ENCODE data around the gene E4F1. TPM values are rescaled to one million over a fixed set of nuclear protein-coding genes. Genes with fewer than 3 reads are reported as not detected.
A peak's percentile ranks its signal among the peaks of the same experiment; 100 is the strongest.

E4F1 gene
- total and polyA plus RNA-seq, 10 of the 15 experiments (the other 5 are each of a cell fraction or from before 2014, with no cell fraction given) = 0.23 to 36.5 (median 14.5) TPM

DNA sequence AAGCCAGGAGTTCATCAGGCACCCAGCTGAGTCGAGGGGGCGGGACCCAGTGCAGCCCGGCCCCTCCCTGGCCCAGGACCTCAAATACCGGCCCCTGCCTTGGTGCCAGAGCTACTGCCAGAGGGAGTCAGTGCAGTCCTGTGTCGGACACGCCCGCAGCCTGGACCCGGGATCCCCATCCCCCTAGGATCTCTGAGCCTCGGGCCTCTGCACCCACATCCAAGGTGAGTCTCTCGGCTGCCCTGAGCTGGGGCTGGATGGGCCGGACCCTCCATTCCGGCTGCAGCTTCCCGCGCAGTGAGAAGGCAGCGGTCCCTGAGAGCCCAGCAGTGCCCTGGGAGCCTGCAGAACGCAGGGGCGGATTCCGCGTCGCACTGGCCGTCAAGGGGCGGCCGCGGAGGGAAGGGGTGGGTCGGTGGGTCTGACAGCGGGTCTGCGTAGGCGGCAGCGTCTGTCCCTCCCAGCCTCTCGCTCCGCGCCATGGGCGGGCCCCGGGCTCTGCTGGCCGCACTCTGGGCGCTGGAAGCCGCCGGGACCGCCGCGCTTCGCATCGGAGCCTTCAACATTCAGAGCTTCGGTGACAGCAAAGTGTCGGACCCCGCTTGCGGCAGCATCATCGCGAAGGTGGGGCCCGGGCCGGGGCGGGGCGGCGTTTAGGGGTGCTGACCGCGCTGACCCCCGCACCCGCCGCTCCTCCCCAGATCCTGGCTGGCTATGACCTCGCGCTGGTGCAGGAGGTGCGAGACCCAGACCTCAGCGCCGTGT is 13.1 kb downstream of the E4F1 start, which contains the start of gene DNASE1L2:
Gene DNASE1L2 (plus strand): TSS at position 108 of the 765 bp plus-strand sequence. CDS start 373 bp downstream, at position 481.
- no peak within 1 kb of the TSS for H3K9ac ChIP-seq (ENCODE audit: control insufficient read depth, insufficient read depth, low read length)
- DNase-seq (ENCODE audit: low read depth, low spot score) (no peak), ATAC-seq (peak; percentile 12; the same call in 1 of the 3 replicates), FAIRE-seq (no peak)
- no peak for TF ChIP-seq CBX5 (IDR thresholded peaks at IDR 0.05; ENCODE audit: low read depth)
- no peak for TF ChIP-seq BRCA1 (IDR thresholded peaks at IDR 0.05; ENCODE audit: low read depth, low read length)
- no peak for TF ChIP-seq RELA (IDR thresholded peaks at IDR 0.05; ENCODE audit: borderline replicate concordance, partially characterized antibody)
- H3K36me3 ChIP-seq (ENCODE audit: control insufficient read depth in 2 of 2, insufficient read depth in 2 of 2, low read length in 1 of 2) = peaks cover 0 to 28% of the 10 kb centered on the region in 2 experiments; a peak in 3 of 4 replicates
- in situ Hi-C loops (cut with MboI) (no loop called here), intact Hi-C loops (cut with micrococcal nuclease; ENCODE audit: unreplicated experiment) (no loop called here)
- CTCF ChIA-PET = no interaction called here
- H3K4me2 ChIP-seq (ENCODE audit: control insufficient read depth, insufficient read depth) = no peak within 1 kb of the TSS
- H3K4me3 ChIP-seq = no peak within 1 kb of the TSS
- RAD21 ChIA-PET (ENCODE audit: unreplicated experiment) = no interaction called here
- 64% methylated on average over 58 of the region's 64 CpGs for WGBS (ENCODE audit: insufficient coverage, insufficient replicate concordance, low lambda C conversion rate, missing lambda C conversion rate)
- no peaks in the 10 kb centered on the region for H3K27me3 ChIP-seq (replicated peaks in 1 of 2; ENCODE audit: control insufficient read depth in 2 of 2, insufficient read depth in 2 of 2, low read length in 1 of 2)
- H3K9me3 ChIP-seq (replicated peaks; ENCODE audit: control insufficient read depth, insufficient read depth, low read length) = no peaks in the 10 kb centered on the region
- no peak within 1 kb of the TSS for H3K27ac ChIP-seq (ENCODE audit: control insufficient read depth, insufficient read depth)
- H4K20me1 ChIP-seq (ENCODE audit: control insufficient read depth, insufficient read depth) = no peaks in the 10 kb centered on the region
- no peaks in the 10 kb centered on the region for H3K79me2 ChIP-seq (ENCODE audit: control insufficient read depth, insufficient read depth, low read length)
- BruUV-seq (replicated peaks) = no TSS peak
- POLR2A ChIA-PET = no interaction called here
- SMC1A ChIA-PET (ENCODE audit: uncharacterized antibody, unreplicated experiment) = no interaction called here
- H2AFZ ChIP-seq (ENCODE audit: control insufficient read depth, low read depth, low read length) = no peak within 1 kb of the TSS
- no peaks in the 10 kb centered on the region for H3K4me1 ChIP-seq (ENCODE audit: control insufficient read depth, insufficient read depth, low read length)

DNA sequence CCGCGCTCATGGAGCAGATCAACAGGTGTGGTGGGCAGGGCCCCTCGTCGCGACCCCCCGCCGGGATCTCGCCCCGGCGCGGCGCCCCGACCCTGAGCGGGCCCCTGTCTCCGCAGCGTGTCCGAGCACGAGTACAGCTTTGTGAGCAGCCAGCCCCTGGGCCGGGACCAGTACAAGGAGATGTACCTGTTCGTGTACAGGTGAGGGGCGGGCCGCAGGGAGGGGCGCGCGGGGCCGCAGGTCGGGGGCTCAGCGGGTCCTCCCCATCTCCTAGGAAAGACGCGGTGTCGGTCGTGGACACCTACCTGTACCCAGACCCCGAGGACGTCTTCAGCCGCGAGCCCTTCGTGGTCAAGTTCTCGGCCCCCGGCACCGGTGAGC is 13.7 kb downstream of the E4F1 start:
- FAIRE-seq (no peak), ATAC-seq (no peak), DNase-seq (ENCODE audit: low read depth, low spot score) (no peak)
- TF ChIP-seq ZNF274 (IDR thresholded peaks at IDR 0.05; ENCODE audit: insufficient read depth, insufficient read length) (no peak), CREB1 (IDR thresholded peaks at IDR 0.05; ENCODE audit: low read depth) (no peak)
- TF ChIP-seq, protein P1, sequence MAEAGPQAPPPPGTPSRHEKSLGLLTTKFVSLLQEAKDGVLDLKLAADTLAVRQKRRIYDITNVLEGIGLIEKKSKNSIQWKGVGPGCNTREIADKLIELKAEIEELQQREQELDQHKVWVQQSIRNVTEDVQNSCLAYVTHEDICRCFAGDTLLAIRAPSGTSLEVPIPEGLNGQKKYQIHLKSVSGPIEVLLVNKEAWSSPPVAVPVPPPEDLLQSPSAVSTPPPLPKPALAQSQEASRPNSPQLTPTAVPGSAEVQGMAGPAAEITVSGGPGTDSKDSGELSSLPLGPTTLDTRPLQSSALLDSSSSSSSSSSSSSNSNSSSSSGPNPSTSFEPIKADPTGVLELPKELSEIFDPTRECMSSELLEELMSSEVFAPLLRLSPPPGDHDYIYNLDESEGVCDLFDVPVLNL (IDR thresholded peaks at IDR 0.05; ENCODE audit: low read depth, low read length) = no peak
- BruUV-seq (replicated peaks) = no TSS peak
- CTCF ChIA-PET = no interaction called here
- Histone ChIP-seq H3K4me3 (no peak overlapping the region), H3K9me3 (replicated peaks; ENCODE audit: control insufficient read depth, insufficient read depth, low read length) (no peaks in the 10 kb centered on the region), H3K79me2 (ENCODE audit: control insufficient read depth, insufficient read depth, low read length) (no peaks in the 10 kb centered on the region), H2AFZ (ENCODE audit: control insufficient read depth, low read depth, low read length) (no peak overlapping the region), H3K4me2 (ENCODE audit: control insufficient read depth, insufficient read depth) (no peak overlapping the region), H3K4me1 (ENCODE audit: control insufficient read depth, insufficient read depth, low read length) (no peaks in the 10 kb centered on the region), H4K20me1 (ENCODE audit: control insufficient read depth, insufficient read depth) (no peaks in the 10 kb centered on the region), H3K36me3 (ENCODE audit: control insufficient read depth in 2 of 2, insufficient read depth in 2 of 2, low read length in 1 of 2) (peaks cover 0 to 24% of the 10 kb centered on the region in 2 experiments; a peak in 3 of 4 replicates), H3K27ac (ENCODE audit: control insufficient read depth, insufficient read depth) (no peak overlapping the region), H3K27me3 (replicated peaks in 1 of 2; ENCODE audit: control insufficient read depth in 2 of 2, insufficient read depth in 2 of 2, low read length in 1 of 2) (no peaks in the 10 kb centered on the region), H3K9ac (ENCODE audit: control insufficient read depth, insufficient read depth, low read length) (no peak overlapping the region)
- intact Hi-C loops (cut with micrococcal nuclease; ENCODE audit: unreplicated experiment) = no loop called here
- in situ Hi-C loops (cut with MboI) = no loop called here
- POLR2A ChIA-PET = no interaction called here
- SMC1A ChIA-PET (ENCODE audit: uncharacterized antibody, unreplicated experiment) = no interaction called here
- 50% methylated on average over 33 of the region's 40 CpGs for WGBS (ENCODE audit: insufficient coverage, insufficient replicate concordance, low lambda C conversion rate, missing lambda C conversion rate)
- RAD21 ChIA-PET (ENCODE audit: unreplicated experiment) = no interaction called here
